Measurements from ENCODE around the gene HRNR. TPM values are rescaled to one million over a fixed set of nuclear protein-coding genes. Genes with fewer than 3 reads are reported as not detected.

Gene HRNR
- total RNA-seq, 4 donors from 2014 or later, result 0.18 TPM; not detected in 3

DNA sequence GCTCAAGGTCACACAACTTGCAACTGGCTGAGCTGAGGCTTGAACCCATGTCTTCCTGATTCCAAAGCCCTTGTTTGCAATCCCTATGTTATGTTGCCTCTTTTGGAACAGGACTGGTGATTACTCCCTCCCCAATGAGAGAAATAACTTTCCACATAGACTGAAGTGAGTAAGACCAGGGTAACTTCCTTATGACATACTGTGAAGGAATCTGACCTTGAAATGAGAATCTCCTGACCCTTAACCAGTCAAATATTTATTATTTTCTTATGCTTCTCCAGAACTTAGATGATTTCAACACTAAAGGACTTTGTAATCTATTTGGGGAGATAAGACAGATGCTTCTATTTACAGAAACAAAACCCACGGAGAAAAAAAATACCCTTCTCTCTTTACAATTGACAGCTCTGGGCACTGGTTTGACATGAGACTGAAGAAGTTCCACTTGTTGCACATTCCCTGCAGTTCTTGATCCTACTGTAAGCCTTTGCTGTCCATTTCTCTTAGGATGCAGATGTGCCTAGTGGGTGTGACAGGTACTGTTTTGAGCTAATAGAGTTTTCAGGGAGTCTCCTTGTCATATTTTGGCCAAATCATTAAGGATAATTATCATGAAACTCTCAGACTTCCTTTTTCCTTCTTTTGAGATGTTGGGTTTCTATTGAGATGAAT lies 61.1 kb downstream of the HRNR start:
- Histone ChIP-seq H3K4me1 (peaks cover 30 to 58% (median 44%) of the 10 kb centered on the region in 3 donors), H3K27ac (peak overlapping the region; percentile 51 to 86 (median 76)), H3K4me3 (no peak overlapping the region), H3K9me3 (no peaks in the 10 kb centered on the region), H3K36me3 (no peaks in the 10 kb centered on the region), H3K27me3 (no peaks in the 10 kb centered on the region)
- DNase-seq, result no peak
- TF ChIP-seq, protein P1, sequence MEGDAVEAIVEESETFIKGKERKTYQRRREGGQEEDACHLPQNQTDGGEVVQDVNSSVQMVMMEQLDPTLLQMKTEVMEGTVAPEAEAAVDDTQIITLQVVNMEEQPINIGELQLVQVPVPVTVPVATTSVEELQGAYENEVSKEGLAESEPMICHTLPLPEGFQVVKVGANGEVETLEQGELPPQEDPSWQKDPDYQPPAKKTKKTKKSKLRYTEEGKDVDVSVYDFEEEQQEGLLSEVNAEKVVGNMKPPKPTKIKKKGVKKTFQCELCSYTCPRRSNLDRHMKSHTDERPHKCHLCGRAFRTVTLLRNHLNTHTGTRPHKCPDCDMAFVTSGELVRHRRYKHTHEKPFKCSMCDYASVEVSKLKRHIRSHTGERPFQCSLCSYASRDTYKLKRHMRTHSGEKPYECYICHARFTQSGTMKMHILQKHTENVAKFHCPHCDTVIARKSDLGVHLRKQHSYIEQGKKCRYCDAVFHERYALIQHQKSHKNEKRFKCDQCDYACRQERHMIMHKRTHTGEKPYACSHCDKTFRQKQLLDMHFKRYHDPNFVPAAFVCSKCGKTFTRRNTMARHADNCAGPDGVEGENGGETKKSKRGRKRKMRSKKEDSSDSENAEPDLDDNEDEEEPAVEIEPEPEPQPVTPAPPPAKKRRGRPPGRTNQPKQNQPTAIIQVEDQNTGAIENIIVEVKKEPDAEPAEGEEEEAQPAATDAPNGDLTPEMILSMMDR (IDR thresholded peaks at IDR 0.05), result peak in 1 of 6 experiments; percentile 45
- TF ChIP-seq POLR2A (IDR thresholded peaks at IDR 0.05), result no peak
- intact Hi-C loops (cut with DNase I), result no loop called here
- WGBS, 2 donors, result 18 to 19% methylated on average over 1 of the region's 1 CpG

Other genes starting within 250 kb of the HRNR start
- gene S100A10, start 230.3 kb downstream of the HRNR start, total RNA-seq, result 100 to 1,000 TPM; 301 to 611 (median 447) TPM
- gene S100A11, start 187.2 kb downstream of the HRNR start, total RNA-seq, result 1,000 to 10,000 TPM in 3 of 4 donors, 100 to 1,000 TPM in 1; 900 to 2,319 (median 1,590) TPM
- not detected for gene TCHHL1, start 135.1 kb downstream of the HRNR start, total RNA-seq
- gene TCHH, start 108.7 kb downstream of the HRNR start, total RNA-seq, result under 1 TPM; 0.18 to 0.44 (median 0.19) TPM
- under 1 TPM; 0.09 to 0.95 (median 0.14) TPM for gene RPTN, start 65.0 kb downstream of the HRNR start, total RNA-seq
- 10 to 100 TPM in 1 of 4 donors, 1 to 10 TPM in 2, under 1 TPM in 1; 0.94 to 21.1 (median 4.3) TPM for gene FLG, start 101.0 kb upstream of the HRNR start, total RNA-seq
- under 1 TPM in 3 of 4 donors, not detected in 1; 0.11 to 0.19 (median 0.13) TPM for gene FLG2, start 135.8 kb upstream of the HRNR start, total RNA-seq
- 1,000 to 10,000 TPM; 1,263 to 5,310 (median 2,301) TPM for gene CRNN, start 190.1 kb upstream of the HRNR start, total RNA-seq

All from esophagus squamous epithelium (tissue), 5 donors.